Tongue (tissue), 2 donors: ENCODE data around the gene AFF3. TPM values are rescaled to one million over a fixed set of nuclear protein-coding genes. Genes with fewer than 3 reads are reported as not detected.
"Not testable (repeated sequence)": the region's sequence is repeated elsewhere in the genome, so short reads cannot be mapped to it uniquely, and the experiment has no call there.

ENCODE experiments used
- DNase-seq: peaks from one replicate; pipeline ENCODE4 v3.0.0-alpha.2; 2015
- total RNA-seq: library from RNA; depleted of rRNA; stranded (reverse); fragments of >200 nt; gene quantifications from one replicate; pipeline ENCODE4 v1.2.3, GENCODE V29; 2014

AFF3 gene
- total RNA-seq, 1 donor from 2014 or later: 18.0 TPM

DNA sequence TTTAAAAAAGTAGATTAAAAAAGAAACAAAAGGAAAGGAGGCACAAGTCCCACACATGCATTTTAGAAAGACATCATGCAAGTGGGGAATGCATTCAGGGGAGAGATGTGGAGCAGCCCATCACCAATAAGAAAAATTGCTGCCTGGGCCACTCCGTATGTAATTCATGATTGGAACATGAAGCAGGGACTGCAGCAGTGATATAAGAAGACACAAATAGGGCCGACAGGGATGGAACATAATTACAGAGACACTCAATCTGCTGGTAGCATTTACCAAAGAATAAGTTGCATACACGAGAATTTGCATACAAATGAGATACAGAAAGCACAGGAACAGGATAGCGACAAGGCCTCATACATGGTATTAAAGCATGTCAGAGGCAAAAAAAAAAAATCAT, 6.5 kb upstream of the AFF3 start:
- DNase-seq: no peak

DNA sequence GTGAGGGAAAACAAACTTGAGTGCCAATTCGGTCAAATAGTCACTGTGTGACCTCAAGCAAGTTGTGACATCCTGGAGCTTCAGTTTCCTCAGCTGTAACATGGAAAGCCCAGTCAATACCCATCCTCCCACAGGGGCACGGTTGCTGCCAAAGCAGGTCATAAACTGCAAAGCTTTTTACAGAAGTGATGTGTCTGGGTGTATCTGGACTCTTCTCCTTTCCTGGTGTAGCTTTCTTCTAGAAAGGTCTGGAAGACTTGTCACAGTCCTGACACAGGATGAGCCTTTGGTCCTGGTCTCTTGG, 4.2 kb upstream of the AFF3 start:
- no peak for DNase-seq

DNA sequence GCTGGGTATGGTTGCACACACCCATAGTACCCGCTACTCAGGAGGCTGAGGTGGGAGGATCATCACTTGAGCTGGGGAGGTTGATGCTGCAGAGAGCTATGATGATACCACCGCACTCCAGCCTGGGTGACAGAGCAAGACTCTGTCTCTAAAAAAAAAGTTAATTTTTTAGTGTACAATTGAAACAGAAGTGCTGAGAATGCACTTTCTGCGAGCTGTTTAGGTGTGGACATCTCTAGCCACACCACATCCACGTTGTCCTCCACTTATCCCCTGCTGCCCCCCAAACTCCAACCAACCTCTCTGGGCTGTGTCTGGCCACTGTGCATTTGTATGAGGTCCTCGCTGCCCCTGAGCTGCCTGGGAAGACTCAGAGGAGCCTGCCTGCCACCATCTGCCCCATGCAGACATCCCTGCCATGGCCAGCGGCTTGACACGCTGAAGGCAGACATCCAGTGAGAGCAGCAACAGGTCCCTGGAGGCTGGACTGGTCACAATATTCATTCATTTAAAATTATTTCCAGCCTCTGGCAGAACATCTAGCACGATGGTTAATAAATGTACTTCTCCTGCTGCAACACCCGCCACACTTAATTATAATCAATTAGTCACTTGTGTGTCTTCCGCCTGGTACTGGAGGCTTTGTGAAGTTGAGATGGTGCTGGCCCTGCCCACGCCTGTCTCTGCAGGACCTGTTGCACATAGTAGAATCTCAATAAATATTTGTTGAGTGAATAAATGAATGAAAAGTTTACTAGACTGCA, 3.7 kb upstream of the AFF3 start:
- no peak for DNase-seq

DNA sequence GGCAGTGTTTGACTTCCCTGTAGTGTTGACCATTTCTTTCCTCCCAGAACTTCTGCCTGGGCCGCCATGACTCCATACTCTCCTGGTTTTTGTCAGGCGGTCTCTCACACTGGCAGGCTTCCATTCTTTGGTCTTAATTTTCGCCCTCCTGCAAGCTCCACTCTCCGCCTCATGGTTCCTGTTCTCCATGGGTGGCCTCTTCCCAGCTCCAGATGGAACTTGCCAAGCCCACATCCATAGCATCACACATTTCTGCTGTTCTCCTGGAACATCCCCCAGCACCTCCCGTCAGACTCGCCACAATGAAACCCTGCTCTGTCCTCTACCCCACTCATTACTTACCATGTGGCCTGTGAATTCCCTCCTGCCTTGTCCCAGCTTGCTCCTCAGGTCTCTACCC, 896 bp upstream of the AFF3 start:
- DNase-seq: no peak

- no peak for DNase-seq
Observed at GRCh38 chr2:100141906-100142305, 484 bp downstream of the AFF3 start.

DNA sequence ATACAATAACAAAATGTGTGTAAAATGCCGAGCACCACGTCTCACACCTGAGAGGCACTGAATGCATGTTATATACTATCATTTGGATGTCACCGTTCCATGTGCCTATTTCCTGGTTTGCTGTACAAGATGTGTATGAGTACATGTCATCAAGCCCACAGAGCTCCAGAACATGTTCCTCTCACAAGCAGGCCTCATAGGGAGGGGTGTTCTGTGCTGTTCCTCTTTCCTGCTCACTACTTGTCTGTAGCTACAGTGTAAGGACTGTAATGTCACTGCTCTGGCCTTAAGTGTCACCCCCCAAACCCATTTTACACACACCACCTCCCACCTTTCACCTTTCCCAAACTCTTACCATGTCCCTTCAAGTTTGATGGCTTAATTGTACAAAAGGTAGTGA, 1.8 kb downstream of the AFF3 start:
- DNase-seq: no peak

DNA sequence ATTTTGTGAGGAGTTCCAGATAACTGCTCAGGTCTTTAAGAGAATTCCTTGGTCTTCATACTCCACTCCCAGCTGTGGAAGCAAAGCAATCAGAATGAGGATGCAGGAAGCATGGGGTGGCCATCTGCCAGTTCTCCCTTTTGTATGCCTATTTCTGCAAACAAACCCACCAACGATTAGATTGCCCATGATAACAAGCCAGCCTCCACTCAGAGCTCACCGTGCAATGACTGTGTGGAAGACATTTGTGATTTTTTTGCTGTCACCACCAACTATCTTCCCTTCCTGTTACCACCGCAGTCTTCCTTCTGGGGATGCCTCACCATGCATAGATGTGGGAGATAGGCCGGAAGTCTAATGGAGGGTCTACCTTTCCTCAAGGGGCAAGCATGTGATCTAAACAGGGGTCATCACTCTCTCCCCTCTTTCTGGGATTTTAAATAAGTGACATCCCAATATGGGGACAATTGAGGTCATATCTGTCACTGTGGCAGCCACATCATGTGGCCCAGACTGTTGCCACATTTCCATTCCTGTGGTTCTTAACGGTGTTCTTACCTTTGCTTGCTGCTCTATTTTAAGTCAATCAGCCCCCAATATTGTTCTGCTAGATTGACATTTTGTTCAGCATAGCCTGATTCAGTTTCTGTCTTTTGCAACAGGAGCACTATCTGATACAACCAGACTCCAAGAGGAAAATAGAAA, 4.4 kb downstream of the AFF3 start:
- no peak for DNase-seq

DNA sequence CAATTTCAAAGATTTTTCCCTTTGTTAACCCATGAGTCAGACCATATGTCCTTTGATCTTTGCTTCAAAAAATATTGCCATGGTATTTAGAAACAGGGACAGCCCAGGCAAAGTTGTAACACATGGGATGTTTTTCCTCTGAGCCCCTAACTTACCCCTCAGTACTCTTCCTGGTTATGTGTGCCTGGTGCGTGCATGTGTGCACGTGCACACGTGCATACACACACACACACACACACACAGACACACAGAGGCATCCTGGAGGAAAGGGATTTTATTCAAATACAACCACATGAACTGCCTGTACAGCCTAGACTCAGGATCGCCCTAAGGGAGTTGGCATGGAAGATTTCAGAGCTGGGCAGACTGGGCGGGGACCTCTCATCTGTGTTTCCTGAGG, 5.1 kb downstream of the AFF3 start:
- no peak for DNase-seq

- DNase-seq: no peak
Observed at GRCh38 chr2:100136310-100136709, 6.1 kb downstream of the AFF3 start.

GRCh38 chr2:100135415-100135814, 7.0 kb downstream of the AFF3 start:
- no peak for DNase-seq

DNA sequence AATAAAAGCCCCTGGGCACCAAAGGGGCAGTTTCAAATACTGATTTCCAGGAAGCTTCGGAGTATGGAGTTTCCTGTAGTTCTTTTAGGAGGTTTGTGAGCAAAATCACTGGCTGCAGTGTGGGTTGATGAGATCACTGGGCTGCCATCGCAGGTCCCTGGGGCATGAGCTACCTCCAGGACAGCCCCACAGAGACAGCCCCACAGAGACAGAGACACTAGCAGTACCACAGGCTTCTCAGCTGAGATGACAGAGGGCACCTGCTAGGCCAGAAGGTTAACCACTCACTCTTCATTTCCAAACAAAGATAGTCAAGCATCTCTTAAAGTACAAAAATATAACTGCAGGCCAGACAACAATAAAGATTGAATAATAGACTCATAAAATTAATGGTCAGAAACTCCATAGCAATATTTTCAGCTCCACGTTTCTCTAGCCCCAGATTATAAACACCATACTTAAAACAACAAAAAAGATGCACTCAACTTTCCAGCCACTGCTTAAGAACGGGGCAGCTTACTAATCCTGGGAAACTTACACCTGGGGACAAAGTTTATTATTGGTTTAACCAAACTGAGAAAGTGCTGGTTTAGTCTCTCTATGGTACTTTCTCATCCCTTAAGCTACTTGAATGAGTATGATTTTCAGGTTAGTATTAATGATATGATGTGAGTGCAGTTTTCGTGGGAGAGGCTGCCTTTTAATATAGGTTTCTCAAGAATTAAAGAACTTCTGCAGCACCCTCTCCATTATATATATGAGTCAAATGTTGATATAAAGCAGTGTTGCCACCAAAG, 11.6 kb downstream of the AFF3 start:
- no peak for DNase-seq

DNA sequence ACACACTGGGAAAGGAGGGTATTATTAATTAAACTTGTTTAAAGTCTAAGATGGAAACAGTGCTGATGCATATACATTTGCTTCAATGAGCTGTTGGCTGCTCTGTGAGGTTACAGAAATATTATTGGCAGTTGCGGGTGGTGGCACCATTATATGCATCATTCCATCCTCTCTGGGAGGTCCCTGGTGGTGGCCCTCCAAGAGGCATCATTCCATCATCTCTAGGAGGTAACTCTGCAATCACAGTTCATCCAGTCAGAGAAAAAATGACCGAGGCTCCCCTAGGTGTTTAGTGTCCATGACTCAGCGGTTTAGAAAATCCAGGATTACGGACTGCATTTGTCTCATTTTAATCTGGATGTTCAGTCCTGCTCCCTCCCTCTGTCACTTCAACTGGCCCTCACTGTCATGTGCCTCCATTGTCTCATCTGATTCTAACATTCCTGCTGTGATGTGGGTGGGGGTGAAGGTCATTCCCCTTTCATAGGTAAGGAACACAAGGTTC, 15.4 kb downstream of the AFF3 start:
- no peak for DNase-seq

- peak; percentile 55 for DNase-seq
Observed at GRCh38 chr2:100126201-100126600, 16.2 kb downstream of the AFF3 start.

DNA sequence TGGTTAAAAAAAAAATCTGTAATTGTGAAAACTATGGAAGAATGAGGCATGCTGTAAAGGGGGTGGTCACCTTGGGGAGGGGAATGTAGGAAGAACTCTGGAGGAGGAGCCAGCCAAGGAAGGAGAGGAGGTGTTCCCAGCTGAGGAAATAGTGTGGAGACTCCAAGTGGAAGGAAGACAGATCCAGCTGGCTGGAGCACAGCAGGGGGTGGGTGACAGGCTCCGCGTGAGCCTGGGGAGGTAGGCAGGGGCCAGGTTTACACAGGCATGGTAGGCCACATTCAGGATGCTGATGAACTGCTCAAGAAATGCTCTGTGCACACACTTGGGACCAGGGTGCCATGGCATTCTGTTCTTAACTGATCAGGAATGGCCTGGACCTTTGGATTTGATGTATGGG, 16.8 kb downstream of the AFF3 start:
- no peak for DNase-seq

- no peak for DNase-seq
Observed at GRCh38 chr2:100124761-100125160, 17.6 kb downstream of the AFF3 start.

DNA sequence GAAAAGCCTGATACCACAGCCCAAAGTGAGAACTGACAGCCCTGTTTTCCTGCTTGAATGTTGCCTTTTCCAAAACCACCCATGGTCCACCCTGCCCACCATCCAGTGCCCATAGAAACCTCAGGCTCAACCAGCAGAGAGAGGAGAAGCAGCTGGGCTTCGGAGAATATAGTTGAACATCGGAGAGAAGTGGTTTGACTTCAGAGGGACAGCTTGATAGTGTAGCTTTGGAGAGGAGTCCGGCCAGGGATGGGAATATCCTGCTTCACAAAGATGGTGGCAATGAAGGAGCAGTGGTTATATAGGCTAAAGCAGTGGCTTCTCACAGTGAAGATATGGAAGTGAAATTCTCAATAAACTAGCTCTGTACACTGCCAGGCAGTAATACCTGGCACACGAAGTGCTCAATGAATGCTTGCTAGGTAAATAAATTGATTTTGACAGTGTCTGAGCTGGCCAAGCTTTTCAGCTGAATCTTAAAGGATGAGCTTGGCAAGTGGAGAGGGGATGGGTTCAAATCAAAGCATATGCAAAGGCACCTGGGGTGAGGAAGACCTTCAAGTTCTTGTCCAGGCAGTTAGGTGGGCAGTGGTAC, 21.2 kb downstream of the AFF3 start:
- DNase-seq: no peak

DNA sequence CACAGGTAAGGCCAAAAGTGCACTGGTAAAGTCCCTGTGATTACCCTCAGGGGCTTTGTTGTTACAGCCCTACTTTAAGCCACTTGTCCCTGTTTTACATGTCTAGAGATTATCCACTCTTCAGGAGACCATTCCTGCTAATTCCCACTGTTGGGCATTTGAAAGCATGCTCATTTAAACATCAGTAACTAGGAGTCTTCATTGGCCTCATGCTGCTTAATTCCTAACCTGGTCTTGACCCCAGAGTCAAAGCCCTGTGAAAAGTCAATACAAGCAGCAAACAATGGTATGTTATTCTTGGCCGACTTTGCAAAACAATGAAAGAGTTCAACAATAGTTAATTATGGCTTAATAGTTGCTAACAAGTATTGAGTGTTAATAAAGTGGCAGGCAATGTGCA, 23.2 kb downstream of the AFF3 start:
- DNase-seq: no peak

DNA sequence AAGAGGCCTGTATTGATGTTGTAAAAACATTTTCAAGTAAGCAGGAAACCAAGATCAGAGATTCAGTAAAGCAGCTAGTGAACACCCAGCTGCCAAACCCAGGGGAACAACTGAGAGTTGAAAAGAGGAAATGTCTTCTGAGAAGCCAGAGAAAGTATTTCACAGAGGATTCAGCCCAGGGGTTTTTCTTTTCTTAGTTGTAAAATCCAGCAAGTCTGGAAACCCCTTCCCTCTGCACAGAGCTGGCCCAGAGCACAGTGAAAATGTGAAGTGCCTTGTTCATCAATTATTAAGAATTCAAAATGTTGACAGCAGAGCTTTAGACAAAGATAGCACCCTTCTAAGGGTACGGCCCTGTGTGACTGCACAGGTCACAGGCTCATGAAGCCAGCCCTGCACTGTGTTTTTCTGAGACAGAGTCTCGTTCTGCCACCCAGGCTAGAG, 28.4 kb downstream of the AFF3 start:
- no peak for DNase-seq

GRCh38 chr2:100110614-100111000, 31.8 kb downstream of the AFF3 start:
- no peak for DNase-seq

DNA sequence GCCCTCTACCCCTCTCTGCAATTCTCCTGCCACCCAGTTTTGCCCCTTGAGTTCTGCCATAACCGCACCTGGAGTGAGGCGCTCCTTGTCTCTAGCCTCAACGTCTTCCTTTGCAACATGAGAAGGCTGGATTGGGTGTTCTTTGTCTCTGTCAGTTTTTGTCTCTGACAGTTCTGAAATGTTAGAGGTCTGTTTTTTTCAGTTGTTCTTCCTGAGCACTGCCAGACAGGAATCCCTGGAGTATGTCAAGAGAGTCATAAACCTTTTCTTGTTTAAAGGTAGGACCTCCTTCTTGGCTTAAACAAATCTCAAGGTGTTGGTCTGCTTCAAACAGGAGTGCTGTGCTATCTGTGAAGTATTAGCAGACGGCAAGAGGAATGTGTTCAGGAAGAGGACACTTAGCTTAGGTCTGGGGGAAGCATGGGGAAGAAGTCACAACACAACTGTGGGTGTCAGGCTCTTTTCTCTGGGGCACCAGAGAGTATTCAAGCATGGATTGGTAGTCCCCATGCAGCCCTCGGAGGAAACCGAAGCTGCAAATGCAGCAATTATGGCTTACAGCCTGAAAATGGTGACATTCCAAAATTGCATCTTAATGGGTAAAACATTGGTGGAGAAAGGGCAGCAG, 32.3 kb downstream of the AFF3 start:
- peak; percentile 55 for DNase-seq

DNA sequence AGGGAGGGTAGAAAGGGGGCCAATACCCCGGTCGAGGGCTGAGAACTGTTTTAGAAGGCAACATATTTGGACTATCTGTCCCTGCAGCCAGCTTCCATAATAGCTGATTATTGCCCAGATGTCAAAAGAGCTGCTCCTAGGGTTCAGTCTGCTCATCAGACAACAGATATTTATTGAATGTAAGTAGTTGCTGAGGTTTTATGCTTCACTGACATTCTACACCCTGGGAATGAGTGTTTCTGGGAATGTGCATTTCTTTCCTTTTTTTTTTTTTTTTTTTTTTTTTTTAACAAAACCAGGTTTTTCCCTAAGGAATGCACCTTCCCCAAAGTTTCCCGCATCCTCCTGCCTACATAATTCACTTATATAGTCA, 33.8 kb downstream of the AFF3 start:
- DNase-seq: not testable (repeated sequence)

DNA sequence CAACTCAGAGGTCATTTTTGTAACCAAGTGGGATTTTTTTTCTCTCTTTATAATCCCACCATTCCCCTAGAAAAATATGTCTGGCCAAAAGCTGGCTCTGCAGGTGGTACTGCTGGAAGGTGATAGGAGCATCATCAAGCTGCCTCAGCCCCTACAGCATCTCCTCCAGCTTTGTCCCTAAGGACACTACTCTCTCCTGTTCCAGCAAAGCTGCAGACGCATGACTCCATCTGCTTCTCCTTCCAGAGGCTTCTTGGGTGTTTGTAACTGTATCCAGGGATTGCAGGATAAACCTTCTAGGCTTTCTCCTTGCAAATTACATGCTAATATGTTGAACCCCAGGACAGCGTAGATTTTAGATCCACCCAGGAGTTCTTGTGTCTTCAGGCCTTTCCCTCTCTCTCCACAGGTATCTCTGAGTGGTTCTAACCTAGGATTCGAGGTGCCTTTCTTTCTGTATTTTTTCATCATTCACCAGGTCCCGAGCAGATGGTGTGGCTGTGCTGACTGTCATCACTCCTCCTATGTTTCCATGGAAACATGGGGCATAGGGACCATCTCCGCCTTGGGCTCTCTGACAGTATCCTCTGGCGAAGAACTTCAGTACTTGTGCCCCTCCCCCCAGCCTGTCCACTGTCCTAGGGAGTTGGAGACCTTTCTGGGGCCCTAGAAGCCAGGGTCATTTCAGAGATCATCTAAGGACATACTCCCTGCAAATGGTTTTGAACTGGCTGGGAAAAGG, 34.3 kb downstream of the AFF3 start:
- DNase-seq: peak; percentile 43
